Activated CD4-positive, alpha-beta memory T cell treated with anti-CD3 and anti-CD28 coated beads, Interleukin-2, amount 10 ng/mL, durations not matched to agents 7 days and 5 days (primary cell): ENCODE results near the gene ABCF3. TPM values are rescaled to one million over a fixed set of nuclear protein-coding genes. Genes with fewer than 3 reads are reported as not detected.
A peak's percentile ranks its signal among the peaks of the same experiment; 100 is the strongest.

ENCODE experiments used
- CTCF ChIA-PET: fragments of 350-600 bp; sonication (Branson Sonifier 250); formaldehyde crosslinking; loops from one replicate; lab custom pipeline; 2021; ENCODE audit warnings: antibody characterized with exemption, inconsistent platforms; lab: Charles Lee
- POLR2A ChIA-PET: fragments of 350-600 bp; sonication (Branson Sonifier 250); formaldehyde crosslinking; loops from one replicate; lab custom pipeline; 2021; ENCODE audit warnings: antibody characterized with exemption; lab: Charles Lee
- DNase-seq: peaks from one replicate; pipeline ENCODE4 v3.0.0-alpha.2; 2020
- H3K27ac Mint-ChIP-seq: one replicate; pipeline ENCODE4 v1.8.0; 2021; ENCODE audit warnings: mild to moderate bottlenecking, mixed read lengths
- H3K27me3 Mint-ChIP-seq: one replicate; pipeline ENCODE4 v1.8.0; 2021; ENCODE audit warnings: mixed read lengths
- H3K36me3 Mint-ChIP-seq: one replicate; pipeline ENCODE4 v1.8.0; 2021; ENCODE audit warnings: low read depth, mixed read lengths
- H3K4me1 Mint-ChIP-seq: one replicate; pipeline ENCODE4 v1.8.0; 2021; ENCODE audit warnings: mixed read lengths
- H3K4me3 Mint-ChIP-seq: one replicate; pipeline ENCODE4 v1.8.0; 2021; ENCODE audit warnings: mild to moderate bottlenecking, mixed read lengths
- H3K9me3 Mint-ChIP-seq: one replicate; pipeline ENCODE4 v1.8.0; 2021; ENCODE audit warnings: mixed read lengths
- total RNA-seq, 2 experiments: library from RNA; stranded (reverse); gene quantifications; one replicate each; pipeline ENCODE4 v1.2.3, GENCODE V29; 2021

Gene ABCF3
- total RNA-seq, 2 experiments from 2014 or later = 53.7 to 60.1 TPM

GRCh38 chr3:184169896-184170875, 15.8 kb upstream of the ABCF3 start:
- POLR2A ChIA-PET = interaction anchor here (0.8 kb wide), 1 partner anchor 15 kb away, joined by 3 read pairs; no protein-coding TSS in a partner anchor
- peaks cover 28% of the 10 kb centered on the region for H3K36me3 Mint-ChIP-seq
- H3K27me3 Mint-ChIP-seq = no peaks in the 10 kb centered on the region
- no peaks in the 10 kb centered on the region for H3K9me3 Mint-ChIP-seq
- CTCF ChIA-PET = interaction anchor here (1.0 to 1.2 kb wide), 2 partner anchors 14 to 80 kb away, joined by 3 read pairs; no protein-coding TSS in a partner anchor
- peaks cover 9% of the 10 kb centered on the region for H3K4me1 Mint-ChIP-seq
- H3K4me3 Mint-ChIP-seq = no peak overlapping the region
- no peak for DNase-seq
- H3K27ac Mint-ChIP-seq = no peak overlapping the region

- CTCF ChIA-PET = no interaction called here
These were observed 14.4 kb upstream of the ABCF3 start for GRCh38 chr3:184171562-184171961.

GRCh38 chr3:184172681-184173373, 13.2 kb upstream of the ABCF3 start:
- no peaks in the 10 kb centered on the region for H3K9me3 Mint-ChIP-seq
- no peaks in the 10 kb centered on the region for H3K27me3 Mint-ChIP-seq
- ChIA-PET CTCF (interaction anchor here (0.8 to 1.4 kb wide), 2 partner anchors 9 to 17 kb away, joined by 3 read pairs; partner anchors contain the start of gene DVL3), POLR2A (interaction anchor here (1.0 to 5.6 kb wide), 3 partner anchors 13 to 87 kb away, joined by 4 to 36 read pairs (median 7); partner anchors contain the start of gene ABCF3)
- peak overlapping the region; percentile 17 for H3K27ac Mint-ChIP-seq
- H3K4me1 Mint-ChIP-seq = peaks cover 27% of the 10 kb centered on the region
- H3K4me3 Mint-ChIP-seq = no peak overlapping the region
- peaks cover 22% of the 10 kb centered on the region for H3K36me3 Mint-ChIP-seq
- no peak for DNase-seq

More at GRCh38 chr3:184171562-184171961, 14.4 kb upstream of the ABCF3 start:
- Mint-ChIP-seq H3K4me1 (peaks cover 23% of the 10 kb centered on the region), H3K4me3 (no peak overlapping the region), H3K9me3 (no peaks in the 10 kb centered on the region), H3K36me3 (peaks cover 27% of the 10 kb centered on the region), H3K27ac (no peak overlapping the region), H3K27me3 (no peaks in the 10 kb centered on the region)
- POLR2A ChIA-PET = no interaction called here
- no peak for DNase-seq

- ChIA-PET POLR2A (interaction anchor here (1.0 to 5.6 kb wide), 3 partner anchors 13 to 88 kb away, joined by 4 to 36 read pairs (median 7); partner anchors contain the start of gene ABCF3), CTCF (interaction anchor here (1.4 kb wide), 1 partner anchor 18 kb away, joined by 3 read pairs; the partner anchor contains the start of gene DVL3)
- no peak overlapping the region for H3K4me3 Mint-ChIP-seq
- H3K27me3 Mint-ChIP-seq = no peaks in the 10 kb centered on the region
- peaks cover 33% of the 10 kb centered on the region for H3K4me1 Mint-ChIP-seq
- peak overlapping the region; percentile 17 for H3K27ac Mint-ChIP-seq
- peaks cover 27% of the 10 kb centered on the region for H3K36me3 Mint-ChIP-seq
- H3K9me3 Mint-ChIP-seq = no peaks in the 10 kb centered on the region
- DNase-seq = no peak
These were observed 12.7 kb upstream of the ABCF3 start for GRCh38 chr3:184173374-184173722.

GRCh38 chr3:184174284-184174645, 11.7 kb upstream of the ABCF3 start:
- H3K27me3 Mint-ChIP-seq = no peaks in the 10 kb centered on the region
- no peak for DNase-seq
- ChIA-PET CTCF (interaction anchor here (0.7 to 1.4 kb wide), 3 partner anchors 11 to 38 kb away, joined by 3 read pairs; partner anchors contain the start of genes ABCF3 and DVL3), POLR2A (interaction anchor here (1.2 to 5.6 kb wide), 6 partner anchors 9 to 351 kb away, joined by 4 to 36 read pairs (median 6); partner anchors contain the start of genes ABCF3, DVL3 and PSMD2)
- H3K4me3 Mint-ChIP-seq = peak overlapping the region; percentile 97
- peaks cover 37% of the 10 kb centered on the region for H3K36me3 Mint-ChIP-seq
- H3K27ac Mint-ChIP-seq = peak overlapping the region; percentile 85
- H3K4me1 Mint-ChIP-seq = peaks cover 33% of the 10 kb centered on the region
- no peaks in the 10 kb centered on the region for H3K9me3 Mint-ChIP-seq

GRCh38 chr3:184174646-184175492, 11.1 kb upstream of the ABCF3 start, which contains the start of gene AP2M1:
Gene AP2M1 (plus strand): TSS chr3:184174855. CDS start chr3:184176994, 2,139 bp downstream.
- Mint-ChIP-seq H3K4me1 (peaks cover 33% of the 10 kb centered on the region), H3K36me3 (peaks cover 41% of the 10 kb centered on the region), H3K27ac (peak within 1 kb of the TSS; percentile 85), H3K9me3 (no peaks in the 10 kb centered on the region), H3K27me3 (no peaks in the 10 kb centered on the region), H3K4me3 (peak within 1 kb of the TSS; percentile 97)
- DNase-seq = peak; percentile 98
- ChIA-PET POLR2A (interaction anchor here (0.6 to 5.6 kb wide), 8 partner anchors 9 to 350 kb away, joined by 3 to 36 read pairs (median 5); partner anchors contain the start of genes ABCF3, DVL3, EIF2B5 and PSMD2), CTCF (interaction anchor here (1.4 kb wide), 2 partner anchors 11 to 19 kb away, joined by 3 read pairs; partner anchors contain the start of genes ABCF3 and DVL3)

GRCh38 chr3:184175506-184175905, 10.5 kb upstream of the ABCF3 start:
- POLR2A ChIA-PET = interaction anchor here (0.6 to 5.6 kb wide), 7 partner anchors 8 to 350 kb away, joined by 3 to 36 read pairs (median 4); partner anchors contain the start of genes ABCF3, DVL3, EIF2B5 and PSMD2
- H3K36me3 Mint-ChIP-seq = peaks cover 46% of the 10 kb centered on the region
- DNase-seq = no peak
- H3K4me3 Mint-ChIP-seq = peak overlapping the region; percentile 97
- CTCF ChIA-PET = interaction anchor here (1.4 kb wide), 1 partner anchor 10 kb away, joined by 3 read pairs; the partner anchor contains the start of gene ABCF3
- no peaks in the 10 kb centered on the region for H3K27me3 Mint-ChIP-seq
- peaks cover 33% of the 10 kb centered on the region for H3K4me1 Mint-ChIP-seq
- peak overlapping the region; percentile 83 for H3K27ac Mint-ChIP-seq
- no peaks in the 10 kb centered on the region for H3K9me3 Mint-ChIP-seq

GRCh38 chr3:184175981-184176376, 10.0 kb upstream of the ABCF3 start:
- ChIA-PET POLR2A (interaction anchor here (1.7 to 5.6 kb wide), 3 partner anchors 8 to 349 kb away, joined by 4 to 36 read pairs (median 14); partner anchors contain the start of gene ABCF3), CTCF (interaction anchor here (1.4 kb wide), 1 partner anchor 10 kb away, joined by 3 read pairs; the partner anchor contains the start of gene ABCF3)
- Mint-ChIP-seq H3K36me3 (peaks cover 47% of the 10 kb centered on the region), H3K27ac (peak overlapping the region; percentile 83), H3K4me3 (peak overlapping the region; percentile 97), H3K4me1 (peaks cover 33% of the 10 kb centered on the region), H3K27me3 (no peaks in the 10 kb centered on the region), H3K9me3 (no peaks in the 10 kb centered on the region)
- no peak for DNase-seq

- Mint-ChIP-seq H3K9me3 (no peaks in the 10 kb centered on the region), H3K27me3 (no peaks in the 10 kb centered on the region), H3K4me3 (peak overlapping the region; percentile 97), H3K36me3 (peaks cover 50% of the 10 kb centered on the region), H3K27ac (no peak overlapping the region), H3K4me1 (peaks cover 33% of the 10 kb centered on the region)
- ChIA-PET POLR2A (interaction anchor here (5.6 kb wide), 1 partner anchor 10 kb away, joined by 36 read pairs; the partner anchor contains the start of gene ABCF3), CTCF (interaction anchor here (0.8 kb wide), 1 partner anchor 9 kb away, joined by 3 read pairs; the partner anchor contains the start of gene ABCF3)
- no peak for DNase-seq
These were observed 9.3 kb upstream of the ABCF3 start for GRCh38 chr3:184176377-184177330.

GRCh38 chr3:184177331-184177731, 8.7 kb upstream of the ABCF3 start:
- H3K27ac Mint-ChIP-seq = no peak overlapping the region

More at GRCh38 chr3:184177331-184177731, 8.7 kb upstream of the ABCF3 start:
- no peaks in the 10 kb centered on the region for H3K9me3 Mint-ChIP-seq
- no peaks in the 10 kb centered on the region for H3K27me3 Mint-ChIP-seq
- peaks cover 33% of the 10 kb centered on the region for H3K4me1 Mint-ChIP-seq
- POLR2A ChIA-PET = interaction anchor here (5.6 kb wide), 1 partner anchor 9 kb away, joined by 36 read pairs; the partner anchor contains the start of gene ABCF3
- H3K4me3 Mint-ChIP-seq = no peak overlapping the region
- no peak for DNase-seq
- H3K36me3 Mint-ChIP-seq = peaks cover 51% of the 10 kb centered on the region
- CTCF ChIA-PET = interaction anchor here (0.8 kb wide), 1 partner anchor 9 kb away, joined by 3 read pairs; the partner anchor contains the start of gene ABCF3
